ENCODE results near the gene ASCL5. TPM values are rescaled to one million over a fixed set of nuclear protein-coding genes. Genes with fewer than 3 reads are reported as not detected.
"Not testable (repeated sequence)": the region's sequence is repeated elsewhere in the genome, so short reads cannot be mapped to it uniquely, and the experiment has no call there.

Gene ASCL5, protein sequence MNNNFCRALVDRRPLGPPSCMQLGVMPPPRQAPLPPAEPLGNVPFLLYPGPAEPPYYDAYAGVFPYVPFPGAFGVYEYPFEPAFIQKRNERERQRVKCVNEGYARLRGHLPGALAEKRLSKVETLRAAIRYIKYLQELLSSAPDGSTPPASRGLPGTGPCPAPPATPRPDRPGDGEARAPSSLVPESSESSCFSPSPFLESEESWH
- not detected in 2 replicates for total RNA-seq (2014; rRNA removed; shearing (Covaris generic))

DNA sequence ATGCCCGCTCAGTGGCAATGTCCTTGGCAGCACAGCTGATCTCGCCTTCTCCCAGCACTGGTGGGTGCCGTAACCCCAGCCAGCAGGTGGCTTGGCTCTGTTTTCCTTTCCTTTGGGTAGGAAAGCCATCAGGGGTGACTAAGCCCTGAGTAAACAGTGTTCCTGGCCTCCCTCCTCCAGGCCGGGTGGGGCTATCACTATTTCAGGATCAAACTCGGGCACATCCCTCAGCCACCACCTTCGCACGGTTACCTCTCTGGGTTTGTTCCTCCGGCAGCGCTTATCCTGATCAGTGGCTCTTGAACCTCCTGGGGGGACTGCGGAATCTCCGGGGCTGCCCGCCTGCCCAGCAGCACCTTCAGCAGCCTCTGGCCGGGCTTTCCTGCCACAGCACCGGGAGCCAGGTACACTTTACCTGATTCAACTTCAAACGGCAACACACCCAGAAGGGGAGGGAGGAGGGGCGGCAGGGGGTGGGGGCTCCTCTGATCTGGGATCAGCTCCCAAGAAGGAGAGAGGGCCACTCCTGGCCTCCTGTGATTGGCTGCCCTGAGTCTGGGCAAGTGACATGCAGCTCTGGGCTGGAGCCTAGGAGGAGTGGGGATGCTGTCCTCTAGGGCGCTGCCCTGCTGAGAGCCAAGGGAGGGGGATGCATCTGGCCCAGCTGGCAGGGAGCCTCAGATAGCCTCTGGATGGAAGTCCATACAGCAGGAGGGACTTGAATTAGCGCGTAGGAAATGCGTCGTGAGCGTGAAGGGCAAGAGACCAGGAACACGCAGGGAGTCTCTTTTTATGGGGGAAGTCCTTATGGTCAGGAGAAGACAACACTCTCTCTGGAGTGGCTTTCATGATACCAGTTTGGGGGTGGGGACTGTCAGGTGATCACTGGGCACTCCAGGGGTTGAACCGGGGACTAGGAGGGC, at the start of gene ASCL5:
Gene ASCL5, minus strand, starts transcription at position 353 of the 923 bp plus-strand sequence. CDS start 11,812 bp downstream, outside the sequence.
- DNase-seq (ENCODE audit: low spot score), result peak; percentile 52

DNA sequence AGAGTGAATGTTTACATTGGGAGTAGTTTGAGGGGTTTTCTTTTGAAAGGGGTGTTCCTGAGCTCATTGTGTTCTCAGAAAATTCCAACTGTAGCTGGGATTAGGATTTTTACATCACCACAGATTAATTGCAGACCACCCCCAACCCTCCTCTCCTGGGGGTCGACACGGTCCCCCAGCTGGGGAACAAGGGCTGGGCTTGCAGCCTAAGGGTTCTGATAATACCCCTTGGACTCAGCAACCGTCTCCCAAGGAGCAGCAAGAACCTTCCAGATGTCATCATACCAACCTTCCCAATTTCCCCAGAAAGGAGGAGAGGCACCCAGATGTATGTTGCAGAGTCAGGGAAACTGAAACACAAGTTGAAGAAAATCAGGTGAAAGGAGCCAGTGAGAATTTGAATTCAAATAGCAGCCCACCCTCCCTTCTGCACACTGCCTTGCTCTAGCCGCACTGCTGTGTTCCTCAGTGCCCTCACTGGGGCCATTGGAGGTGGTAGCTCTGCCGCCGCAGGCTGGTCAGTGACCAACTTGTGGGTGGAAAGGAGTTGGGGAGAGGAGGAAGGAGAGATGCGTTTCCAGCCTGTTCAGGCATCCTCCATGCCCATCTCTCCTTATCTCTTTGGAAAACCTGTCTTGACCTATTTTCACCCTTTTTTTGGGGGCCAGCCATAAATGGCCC, 49.0 kb upstream of the ASCL5 start:
- no peak for DNase-seq (ENCODE audit: low spot score)

DNA sequence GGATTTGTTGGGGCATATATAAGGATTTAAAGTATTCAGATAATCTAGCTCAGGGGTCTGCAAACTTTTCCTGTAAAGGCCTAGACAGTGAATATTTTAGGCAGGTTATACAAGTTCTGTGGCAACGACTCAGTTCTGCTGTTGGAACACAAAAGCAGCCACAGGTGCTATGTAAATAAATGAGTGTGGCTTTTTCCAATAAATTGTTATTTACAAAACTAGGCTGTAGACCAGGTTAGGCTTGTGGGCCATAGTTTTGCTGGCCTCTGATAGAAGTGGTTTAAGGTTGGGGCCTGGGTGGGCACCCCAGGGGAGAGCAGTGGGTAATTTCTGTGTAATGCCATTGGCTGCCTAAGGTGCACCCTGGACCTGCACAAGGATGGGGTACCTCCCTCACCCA, 46.8 kb upstream of the ASCL5 start:
- DNase-seq (ENCODE audit: low spot score), result no peak

DNA sequence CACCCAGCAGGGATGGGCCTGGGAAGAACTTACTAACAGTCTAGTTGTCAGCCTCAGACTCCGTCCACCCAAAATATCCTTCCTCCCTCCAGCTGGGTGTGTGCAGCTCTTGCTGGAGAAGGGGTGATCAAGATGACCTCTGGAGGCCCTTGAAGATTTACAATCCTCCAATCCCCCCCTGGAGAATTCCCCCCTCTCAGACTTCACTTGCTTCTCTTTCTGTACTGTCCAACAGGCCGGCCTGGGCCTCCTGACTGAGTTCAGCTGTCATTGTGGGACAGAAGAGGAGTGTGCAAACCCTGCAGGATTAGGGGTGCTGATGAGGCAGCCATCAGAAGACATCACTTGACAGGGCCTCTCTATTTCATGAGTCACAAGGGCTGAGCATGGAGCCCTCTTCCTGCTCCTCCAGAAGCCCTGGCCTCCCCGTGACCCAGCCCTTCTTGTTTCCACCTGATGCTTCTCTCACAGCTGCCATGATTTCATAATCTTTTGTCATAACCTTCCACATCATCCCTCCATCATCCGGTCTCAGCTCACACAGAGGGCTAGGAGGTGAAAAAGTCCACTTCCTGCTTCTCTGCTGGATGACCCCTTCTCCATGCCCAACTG, 46.1 kb upstream of the ASCL5 start:
- DNase-seq (ENCODE audit: low spot score), result no peak

DNA sequence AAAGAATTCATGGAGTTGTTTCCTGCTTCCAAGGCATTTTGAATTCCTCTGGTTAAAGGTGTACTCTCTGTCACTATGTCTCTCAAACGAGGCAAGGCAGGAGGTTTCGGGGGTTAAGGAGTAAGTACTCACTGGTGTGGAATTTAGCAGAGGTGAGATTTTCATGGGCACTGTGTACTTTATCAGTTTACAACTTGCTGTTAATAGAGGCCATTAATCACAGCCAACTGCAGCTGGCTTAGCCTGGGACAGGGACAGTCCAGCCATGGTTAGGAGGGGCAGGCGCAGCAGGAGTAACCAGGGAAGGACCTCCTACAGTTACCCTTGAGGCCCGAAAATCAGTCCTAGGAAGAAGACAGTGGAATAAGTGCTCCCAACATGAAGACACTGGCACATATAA, 45.3 kb upstream of the ASCL5 start:
- no peak for DNase-seq (ENCODE audit: low spot score)

DNA sequence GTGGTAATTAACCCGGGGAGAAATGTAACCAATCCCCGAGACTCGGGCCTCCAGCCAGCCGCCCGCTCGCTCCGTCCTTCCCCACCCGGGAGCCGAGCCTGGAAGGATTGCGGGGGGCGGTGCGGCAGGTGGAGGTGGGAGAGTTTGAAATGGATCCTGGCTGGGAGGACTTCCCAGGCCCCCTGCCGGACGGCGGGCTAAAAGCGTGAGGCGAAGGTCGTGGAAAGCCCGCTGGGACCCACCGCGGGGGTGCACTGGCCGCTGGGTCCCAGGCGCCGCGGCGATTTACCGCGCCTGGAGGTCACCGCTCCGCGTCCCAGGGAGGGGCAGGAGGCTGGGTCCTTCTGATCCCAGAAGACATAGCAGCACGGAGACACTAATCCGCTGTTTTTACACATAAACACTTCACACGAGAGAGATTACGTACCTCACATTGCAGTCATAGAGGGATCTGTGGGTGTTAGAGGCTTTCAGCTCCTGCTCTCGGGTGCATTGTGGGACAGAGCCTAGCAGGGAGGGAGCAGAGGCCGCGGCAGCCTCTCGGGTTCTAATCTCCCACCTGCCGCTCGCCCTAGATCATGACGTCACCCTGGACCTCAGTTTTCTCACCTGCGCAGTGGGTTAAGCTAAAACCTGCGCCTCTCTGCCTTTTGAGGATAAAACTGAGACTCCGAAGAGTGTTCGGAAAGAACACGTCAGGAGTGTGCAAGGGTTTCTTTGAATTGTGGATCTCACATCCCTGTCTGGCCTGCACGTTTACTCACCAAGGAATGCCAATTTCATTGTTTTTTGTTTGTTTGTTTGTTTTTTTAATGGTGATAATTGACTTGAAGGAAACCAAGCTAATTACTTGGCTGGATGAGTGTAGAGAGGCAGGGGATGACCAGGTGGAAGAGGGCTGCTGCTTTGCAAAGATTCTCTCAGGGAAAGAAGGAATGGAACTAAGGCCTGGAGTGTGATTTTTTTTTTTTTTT, 44.4 kb upstream of the ASCL5 start:
- no peak for DNase-seq (ENCODE audit: low spot score)

DNA sequence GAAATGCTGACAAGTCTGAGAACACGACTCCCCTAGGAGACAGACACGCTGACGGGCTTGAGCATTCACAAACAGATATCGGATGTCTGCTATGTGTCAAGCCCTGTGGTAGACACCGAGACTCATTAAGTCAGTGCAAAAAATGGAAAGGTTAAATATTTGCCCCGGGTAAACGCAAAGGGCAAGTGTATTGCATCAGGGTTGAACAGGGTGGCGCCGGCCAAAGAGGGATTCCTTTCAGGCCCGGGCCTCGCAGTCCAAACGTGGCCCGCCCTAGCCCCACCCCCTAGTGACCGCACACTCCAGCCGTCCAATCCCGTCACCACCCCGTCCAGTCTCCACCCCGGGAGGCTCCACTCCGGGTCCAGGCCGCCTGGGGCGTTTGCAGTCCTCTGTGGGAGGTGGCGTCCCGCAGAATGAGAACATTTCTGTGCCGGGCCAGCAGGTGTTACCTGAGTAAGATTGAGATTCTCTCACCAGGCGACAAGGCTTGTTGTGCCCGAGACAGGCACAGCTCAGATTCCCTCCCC, 43.6 kb upstream of the ASCL5 start:
- DNase-seq (ENCODE audit: low spot score), result peak; percentile 80

DNA sequence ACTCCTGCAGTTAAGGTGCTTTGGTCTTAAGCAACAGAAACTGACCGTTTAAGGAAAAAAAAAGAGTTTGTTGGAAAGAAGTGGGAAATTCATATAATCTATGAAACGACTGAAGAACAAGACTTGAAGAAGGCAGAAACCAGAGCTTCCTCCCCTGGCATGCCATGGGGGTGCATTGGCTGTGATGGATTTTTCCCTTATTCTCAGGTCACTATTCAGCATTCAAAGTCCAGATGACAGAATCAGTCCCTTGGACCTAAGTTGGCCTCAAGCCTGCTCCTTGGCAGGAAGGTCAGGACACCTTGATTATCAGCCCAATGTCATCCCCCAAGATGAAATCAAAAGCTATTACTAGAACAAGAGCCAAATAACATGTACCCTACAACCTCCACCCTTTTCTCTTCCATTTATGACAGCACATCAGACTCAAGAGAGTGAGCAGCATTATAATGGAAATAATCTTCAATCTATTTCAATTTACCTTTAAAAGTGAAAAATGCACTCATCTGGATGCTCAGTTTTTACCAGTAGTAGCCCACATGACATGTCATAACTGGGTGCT, 43.1 kb upstream of the ASCL5 start:
- DNase-seq (ENCODE audit: low spot score), result no peak

DNA sequence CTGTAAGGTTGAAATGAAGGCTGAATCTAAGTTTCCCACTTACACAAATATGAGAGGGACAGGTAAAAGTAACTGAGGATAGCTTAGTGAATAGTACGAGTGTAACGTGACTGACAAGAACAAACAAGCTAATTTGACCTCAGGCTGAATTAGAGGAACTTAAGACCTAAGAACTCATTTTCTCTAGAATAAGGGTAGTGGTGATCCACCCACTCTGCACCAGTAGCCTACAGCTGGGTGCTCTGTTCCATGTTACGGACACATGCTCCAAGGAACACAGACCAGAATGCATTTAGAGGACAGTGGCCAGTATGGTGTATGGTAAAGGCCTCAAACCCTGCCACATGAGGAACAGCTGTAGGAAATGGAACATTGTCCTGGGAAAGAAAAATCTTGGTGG, 42.2 kb upstream of the ASCL5 start:
- no peak for DNase-seq (ENCODE audit: low spot score)

DNA sequence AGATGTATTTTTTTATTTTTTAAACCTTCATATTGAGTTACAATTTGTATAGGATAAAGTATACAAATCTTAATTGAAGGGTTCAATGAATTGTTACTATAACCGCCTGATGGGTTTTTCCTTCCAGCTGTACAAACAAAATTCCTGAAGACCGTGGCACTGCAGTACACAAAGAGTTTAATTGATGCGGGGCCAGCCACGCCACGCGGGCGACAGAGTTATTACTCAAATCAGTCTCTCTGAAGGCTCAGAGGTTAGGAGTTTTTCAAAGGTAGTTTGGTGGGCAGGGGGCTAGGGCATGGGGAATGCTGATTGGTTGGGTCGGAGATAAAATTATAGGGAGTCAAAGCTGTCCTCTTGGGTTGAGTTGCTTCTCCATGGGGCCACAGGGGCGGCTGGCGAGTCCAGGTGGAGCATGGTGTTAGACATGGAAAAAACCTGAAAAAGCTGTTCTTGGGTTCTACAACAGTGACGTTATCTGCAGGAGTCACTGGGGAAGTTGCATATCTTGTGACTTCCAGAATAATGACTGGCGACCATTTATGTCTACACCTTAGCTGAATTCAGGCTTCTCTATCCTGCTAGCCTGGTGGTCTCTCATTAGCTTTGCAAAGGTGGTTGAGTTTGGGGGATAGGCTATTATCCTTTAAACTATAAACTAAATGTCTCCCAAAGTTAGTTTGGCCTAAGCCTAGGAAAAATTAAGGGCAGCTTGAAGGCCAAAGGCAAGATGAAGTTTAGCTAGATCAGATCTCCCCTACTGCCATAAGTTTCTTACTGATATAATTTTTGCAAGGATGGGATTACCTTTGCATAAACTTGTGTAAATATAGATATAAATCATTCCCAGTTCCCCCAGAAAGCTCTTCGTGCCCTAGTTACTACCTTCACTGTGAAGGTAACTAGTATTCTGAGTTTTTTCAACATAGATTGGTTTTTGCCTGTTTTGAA, 40.3 kb upstream of the ASCL5 start:
- no peak for DNase-seq (ENCODE audit: low spot score)

DNA sequence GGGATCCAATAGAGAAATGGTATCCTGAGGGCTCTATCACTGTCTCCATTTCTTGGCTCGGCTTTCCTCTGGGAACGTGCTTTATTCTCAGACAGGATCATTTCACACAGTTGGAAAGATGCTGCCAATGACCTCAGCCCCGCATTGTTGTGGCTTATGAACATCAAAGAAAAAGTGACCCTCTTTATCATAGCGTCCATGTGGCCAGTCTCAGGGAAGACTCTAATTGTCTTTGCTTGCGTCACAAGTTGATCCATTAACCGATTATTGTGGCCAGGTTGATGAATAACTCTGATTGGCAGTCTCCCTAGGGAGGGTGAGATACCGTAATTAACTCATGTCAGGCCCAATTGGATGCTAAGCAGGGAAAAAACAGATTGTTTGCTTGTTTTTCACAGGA, 37.7 kb upstream of the ASCL5 start:
- no peak for DNase-seq (ENCODE audit: low spot score)

DNA sequence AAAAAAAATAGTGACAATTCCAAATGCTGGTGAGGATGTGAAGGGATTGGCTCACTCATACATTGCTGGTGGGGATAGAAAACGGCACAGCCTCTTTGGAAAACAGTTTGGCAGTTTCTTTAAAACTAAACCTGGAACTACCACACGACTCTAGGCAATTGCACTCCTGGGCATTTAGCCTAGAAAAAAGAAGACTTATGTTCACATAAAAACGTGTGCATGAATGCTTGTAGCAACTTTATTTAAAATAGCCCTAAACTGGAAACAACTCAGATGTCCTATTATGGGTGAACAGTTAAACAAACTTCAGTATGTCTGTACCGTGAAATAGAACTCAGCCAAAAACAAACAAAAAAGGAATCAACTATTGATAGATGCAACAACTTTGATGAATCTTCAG, 36.7 kb upstream of the ASCL5 start:
- no peak for DNase-seq (ENCODE audit: low spot score)

DNA sequence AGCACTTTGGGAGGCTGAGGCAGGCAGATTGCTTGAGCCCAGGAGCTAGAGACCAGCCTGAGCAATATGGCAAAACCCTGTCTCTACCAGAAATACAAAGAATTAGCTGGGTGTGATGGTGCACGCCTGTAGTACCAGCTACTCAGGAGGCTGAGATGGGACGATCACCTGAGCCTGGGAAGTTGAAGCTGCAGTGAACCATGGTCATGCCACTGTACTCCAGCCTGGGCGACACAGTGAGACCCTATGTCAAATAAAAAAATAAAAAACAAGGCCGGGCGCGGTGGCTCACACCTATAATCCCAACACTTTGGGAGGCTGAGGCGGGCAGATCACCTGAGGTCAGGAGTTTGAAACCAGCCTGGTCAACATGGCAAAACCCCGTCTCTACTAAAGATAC, 36.1 kb upstream of the ASCL5 start:
- DNase-seq (ENCODE audit: low spot score), result not testable (repeated sequence)

DNA sequence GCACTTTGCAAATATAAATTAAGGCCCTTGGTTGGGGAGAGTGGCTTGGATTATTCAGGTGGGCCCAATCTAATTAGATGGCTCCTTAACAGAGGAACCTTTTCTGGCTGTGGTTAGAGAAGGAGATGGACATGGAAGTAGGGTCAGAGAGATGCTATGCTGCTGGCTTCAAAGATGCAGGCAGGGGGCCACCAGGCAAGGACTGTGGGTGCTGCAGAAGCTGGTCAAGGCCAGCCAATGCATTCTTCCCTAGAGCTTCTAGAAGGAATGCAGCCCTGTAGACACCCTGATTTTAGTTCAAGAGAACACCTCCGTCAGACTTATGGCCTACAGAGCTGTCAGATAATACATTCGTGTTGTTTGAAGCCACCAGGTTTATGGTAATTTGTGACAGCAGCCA, 31.0 kb upstream of the ASCL5 start:
- DNase-seq (ENCODE audit: low spot score), result no peak

DNA sequence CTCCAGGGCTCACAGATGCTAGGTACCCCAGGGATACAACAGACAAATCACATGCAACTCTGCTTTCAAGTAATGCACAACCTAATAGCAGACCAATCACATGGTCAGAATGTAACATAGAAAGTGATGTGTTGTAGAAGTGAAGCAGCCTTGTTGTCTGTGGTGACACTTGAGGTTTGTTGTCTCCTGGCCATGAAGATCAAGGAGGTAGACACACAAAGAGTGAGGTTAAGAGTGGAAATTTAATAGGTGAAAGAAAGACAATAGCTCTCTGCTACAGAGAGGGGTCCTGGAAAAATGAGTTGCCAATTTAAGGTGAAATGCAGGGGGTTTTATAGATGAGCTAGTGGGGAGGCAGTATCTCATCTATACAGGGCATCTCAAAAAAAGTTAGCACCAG, 29.8 kb upstream of the ASCL5 start:
- DNase-seq (ENCODE audit: low spot score), result no peak

DNA sequence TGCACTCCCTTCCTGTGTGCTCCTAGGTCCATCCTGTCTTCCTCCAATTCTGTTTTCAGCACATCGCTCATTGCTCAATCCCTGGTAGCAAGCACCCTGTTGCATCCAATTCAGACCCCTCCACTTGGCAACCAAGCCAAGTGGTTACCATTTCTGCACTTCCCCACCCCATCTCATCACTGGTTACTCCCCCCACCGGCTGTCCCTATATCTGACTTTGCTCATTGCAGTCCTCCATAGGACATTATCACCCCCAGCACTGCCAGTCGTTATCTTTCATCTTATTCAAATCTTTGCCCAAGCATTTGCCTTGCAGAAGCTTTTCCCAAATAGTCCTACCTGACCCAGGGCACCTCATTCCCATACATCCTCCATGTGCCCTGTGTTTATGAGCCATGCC, 29.4 kb upstream of the ASCL5 start:
- no peak for DNase-seq (ENCODE audit: low spot score)

DNA sequence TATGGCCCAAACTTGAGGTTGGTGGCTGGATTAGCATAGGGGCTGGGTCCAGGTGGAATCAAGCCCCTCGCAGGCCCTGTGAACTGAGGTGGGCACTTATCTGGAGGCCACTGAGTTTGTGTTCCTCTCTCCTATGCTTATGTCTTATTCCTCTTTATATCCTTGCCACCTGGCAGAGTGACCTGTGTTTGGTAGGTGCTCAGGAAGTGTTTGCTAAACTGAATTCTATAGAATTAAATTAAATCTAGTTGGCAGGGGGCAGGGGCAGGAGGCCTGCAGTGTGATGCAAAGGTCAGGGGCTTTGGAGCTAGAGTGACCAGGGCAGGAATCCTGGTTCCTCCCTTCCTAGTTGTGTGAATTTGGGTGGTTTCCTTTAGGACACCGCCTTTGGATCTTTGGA, 28.4 kb upstream of the ASCL5 start:
- no peak for DNase-seq (ENCODE audit: low spot score)

DNA sequence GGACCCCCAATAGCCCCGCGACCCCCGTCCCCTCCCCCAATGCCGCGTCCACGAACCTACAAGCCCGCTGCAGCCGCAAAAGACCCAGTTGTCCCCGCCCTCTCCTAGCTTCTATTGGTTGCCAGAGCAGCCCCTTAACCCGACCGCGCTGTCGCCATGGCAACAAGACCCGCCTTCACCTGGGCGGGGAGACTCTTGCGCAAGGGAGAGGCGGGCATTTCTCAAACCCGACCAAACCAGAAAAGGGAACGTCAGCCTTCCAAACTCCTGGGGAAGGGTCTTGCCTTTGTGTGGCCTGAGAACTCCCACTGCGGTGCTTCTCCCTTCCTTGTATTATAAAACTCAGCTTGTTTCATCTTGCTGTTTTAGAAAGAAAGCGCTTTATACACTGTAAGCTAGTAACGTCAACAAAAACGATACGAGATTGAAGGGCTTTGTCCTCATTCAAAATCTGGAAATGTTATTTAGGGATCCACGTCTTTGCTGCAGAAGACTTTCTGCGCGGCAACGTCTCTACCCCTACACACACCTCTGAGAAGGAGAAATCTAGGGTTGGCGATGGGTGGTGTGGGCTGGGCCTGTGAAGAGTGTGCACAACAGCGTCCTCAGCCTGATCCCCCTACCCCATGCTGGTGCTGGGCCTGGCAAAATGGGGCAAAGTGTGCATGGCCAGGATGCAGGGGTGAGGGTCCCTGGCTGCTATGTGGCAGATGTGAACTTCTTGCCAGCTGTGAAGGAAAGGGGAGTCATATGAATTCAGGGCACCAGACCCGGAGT, 27.6 kb upstream of the ASCL5 start, which contains the start of gene TMEM9:
Gene TMEM9, minus strand, starts transcription at position 86 of the 777 bp plus-strand sequence. CDS start 551 bp downstream, outside the sequence.
- peak; percentile 89 for DNase-seq (ENCODE audit: low spot score)

Data from H4 (cell line).